ENCODE measurements around the gene DELE1.

DNA sequence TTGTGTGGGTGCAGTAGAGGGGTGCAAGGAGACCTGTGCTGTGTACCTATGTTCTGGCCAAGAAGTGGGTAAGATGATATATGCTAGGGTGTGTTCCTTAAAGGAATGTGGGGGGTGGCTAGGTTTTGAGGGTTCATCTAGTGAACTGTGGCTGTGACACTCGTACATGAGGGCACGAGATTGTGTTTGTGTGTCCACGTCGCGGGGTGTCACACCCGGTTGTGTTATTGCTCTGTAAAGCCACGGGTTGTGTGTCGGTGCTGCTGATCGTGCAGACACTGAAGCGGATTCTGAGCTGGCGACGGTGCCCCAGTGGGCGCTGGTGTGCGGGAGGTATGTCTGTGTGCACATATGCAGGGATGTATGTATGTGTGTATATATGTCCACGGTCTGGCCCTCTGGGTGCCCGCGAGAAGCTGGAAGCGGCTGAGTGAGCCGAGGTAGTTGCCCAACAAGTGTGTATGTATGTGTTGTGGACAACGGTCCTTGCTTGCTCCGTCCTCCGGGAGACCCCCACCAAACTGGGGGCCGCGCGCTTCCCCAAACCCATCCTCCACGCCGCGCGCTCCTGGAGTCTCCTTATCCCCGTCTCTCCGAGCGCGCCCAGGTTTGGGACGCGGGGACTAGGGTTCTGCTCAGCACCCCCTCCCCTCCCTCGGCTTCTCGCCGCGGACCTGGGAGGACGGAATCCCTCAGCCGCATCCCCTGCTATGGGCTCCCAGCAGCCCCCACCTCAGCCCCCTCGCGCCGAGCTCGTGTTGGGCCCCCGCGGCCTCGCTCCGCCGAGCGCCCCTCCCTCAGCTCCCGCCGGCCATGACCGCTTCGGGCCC, 46.1 kb upstream of the DELE1 start:
- no peak for TF ChIP-seq MYBL2 (CRISPR knock-in tag; IDR thresholded peaks at IDR 0.05)
- TF ChIP-seq TP53 (CRISPR knock-in tag; IDR thresholded peaks at IDR 0.05), result no peak
- TF ChIP-seq, protein P1, sequence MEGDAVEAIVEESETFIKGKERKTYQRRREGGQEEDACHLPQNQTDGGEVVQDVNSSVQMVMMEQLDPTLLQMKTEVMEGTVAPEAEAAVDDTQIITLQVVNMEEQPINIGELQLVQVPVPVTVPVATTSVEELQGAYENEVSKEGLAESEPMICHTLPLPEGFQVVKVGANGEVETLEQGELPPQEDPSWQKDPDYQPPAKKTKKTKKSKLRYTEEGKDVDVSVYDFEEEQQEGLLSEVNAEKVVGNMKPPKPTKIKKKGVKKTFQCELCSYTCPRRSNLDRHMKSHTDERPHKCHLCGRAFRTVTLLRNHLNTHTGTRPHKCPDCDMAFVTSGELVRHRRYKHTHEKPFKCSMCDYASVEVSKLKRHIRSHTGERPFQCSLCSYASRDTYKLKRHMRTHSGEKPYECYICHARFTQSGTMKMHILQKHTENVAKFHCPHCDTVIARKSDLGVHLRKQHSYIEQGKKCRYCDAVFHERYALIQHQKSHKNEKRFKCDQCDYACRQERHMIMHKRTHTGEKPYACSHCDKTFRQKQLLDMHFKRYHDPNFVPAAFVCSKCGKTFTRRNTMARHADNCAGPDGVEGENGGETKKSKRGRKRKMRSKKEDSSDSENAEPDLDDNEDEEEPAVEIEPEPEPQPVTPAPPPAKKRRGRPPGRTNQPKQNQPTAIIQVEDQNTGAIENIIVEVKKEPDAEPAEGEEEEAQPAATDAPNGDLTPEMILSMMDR (IDR thresholded peaks at IDR 0.05), result no peak
- TF ChIP-seq NR1H2 (CRISPR knock-in tag; IDR thresholded peaks at IDR 0.05), result no peak
- TF ChIP-seq TCF7 (CRISPR knock-in tag; IDR thresholded peaks at IDR 0.05; ENCODE audit: low read depth), result no peak
- no peak for TF ChIP-seq SMAD3 (CRISPR knock-in tag; IDR thresholded peaks at IDR 0.05; ENCODE audit: borderline replicate concordance)
- TF ChIP-seq, protein P2, sequence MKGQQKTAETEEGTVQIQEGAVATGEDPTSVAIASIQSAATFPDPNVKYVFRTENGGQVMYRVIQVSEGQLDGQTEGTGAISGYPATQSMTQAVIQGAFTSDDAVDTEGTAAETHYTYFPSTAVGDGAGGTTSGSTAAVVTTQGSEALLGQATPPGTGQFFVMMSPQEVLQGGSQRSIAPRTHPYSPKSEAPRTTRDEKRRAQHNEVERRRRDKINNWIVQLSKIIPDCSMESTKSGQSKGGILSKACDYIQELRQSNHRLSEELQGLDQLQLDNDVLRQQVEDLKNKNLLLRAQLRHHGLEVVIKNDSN (CRISPR knock-in tag; IDR thresholded peaks at IDR 0.05), result no peak
- TF ChIP-seq, protein P3, sequence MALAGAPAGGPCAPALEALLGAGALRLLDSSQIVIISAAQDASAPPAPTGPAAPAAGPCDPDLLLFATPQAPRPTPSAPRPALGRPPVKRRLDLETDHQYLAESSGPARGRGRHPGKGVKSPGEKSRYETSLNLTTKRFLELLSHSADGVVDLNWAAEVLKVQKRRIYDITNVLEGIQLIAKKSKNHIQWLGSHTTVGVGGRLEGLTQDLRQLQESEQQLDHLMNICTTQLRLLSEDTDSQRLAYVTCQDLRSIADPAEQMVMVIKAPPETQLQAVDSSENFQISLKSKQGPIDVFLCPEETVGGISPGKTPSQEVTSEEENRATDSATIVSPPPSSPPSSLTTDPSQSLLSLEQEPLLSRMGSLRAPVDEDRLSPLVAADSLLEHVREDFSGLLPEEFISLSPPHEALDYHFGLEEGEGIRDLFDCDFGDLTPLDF (CRISPR knock-in tag; IDR thresholded peaks at IDR 0.05), result no peak
- no peak for TF ChIP-seq KAT7 (CRISPR knock-in tag; IDR thresholded peaks at IDR 0.05; ENCODE audit: borderline replicate concordance)
